ENCODE results near the gene APOLD1. TPM values are rescaled to one million over a fixed set of nuclear protein-coding genes. Genes with fewer than 3 reads are reported as not detected.

The APOLD1 gene
- polyA plus RNA-seq, 3 donors = 0.08 to 0.21 TPM; not detected in 1

- intact Hi-C loops (cut with micrococcal nuclease) = no loop called here
- H3K9ac ChIP-seq (ENCODE audit: insufficient read depth, low read length, poor library complexity, severe bottlenecking) = no peak overlapping the region
- DNase-seq = peak; percentile 5 to 29 (median 8)
- peak; percentile 53 for TF ChIP-seq CTCF (IDR thresholded peaks at IDR 0.05)
- no peaks in the 10 kb centered on the region for H3K9me3 Mint-ChIP-seq
- 79% methylated on average over 12 of the region's 15 CpGs for WGBS (ENCODE audit: insufficient coverage)
- no peaks in the 10 kb centered on the region for H4K20me1 ChIP-seq (ENCODE audit: insufficient read depth, low read length)
- no peaks in the 10 kb centered on the region for H3K27me3 ChIP-seq (ENCODE audit: control insufficient read depth in 2 of 2, insufficient read depth in 2 of 2, low read length in 2 of 2)
- H3K9me3 ChIP-seq (replicated peaks in 1 of 2; ENCODE audit: control insufficient read depth in 1 of 2, insufficient read depth in 1 of 2, low read length in 2 of 2) = no peaks in the 10 kb centered on the region
- H3K36me3 ChIP-seq (replicated peaks in 1 of 2; ENCODE audit: control insufficient read depth in 1 of 2, insufficient read depth in 2 of 2, low read length in 2 of 2) = peaks cover 8 to 19% of the 10 kb centered on the region in 2 donors
- peaks cover 4% of the 10 kb centered on the region for H3K4me1 Mint-ChIP-seq
- H3K4me2 ChIP-seq (replicated peaks; ENCODE audit: extremely low read depth, low read length, poor library complexity, severe bottlenecking) = no peak overlapping the region
- no peak overlapping the region for H3K27ac ChIP-seq (ENCODE audit: low read depth in 1 of 2, low read length in 2 of 2)
- peak overlapping the region in 1 of 7 donors; percentile 30 for H3K27ac Mint-ChIP-seq
- H3K4me1 ChIP-seq (ENCODE audit: control insufficient read depth in 1 of 2, insufficient read depth in 2 of 2, low read length in 2 of 2) = no peaks in the 10 kb centered on the region
- no peaks in the 10 kb centered on the region for H3K79me2 ChIP-seq (ENCODE audit: insufficient read depth, low read length)
- no peak overlapping the region for H3K4me3 Mint-ChIP-seq
- peaks cover 0 to 2% (median 0%) of the 10 kb centered on the region in 3 donors for H3K27me3 Mint-ChIP-seq (ENCODE audit: low read depth in 3 of 3)
- H3K36me3 Mint-ChIP-seq = peaks cover 23 to 27% of the 10 kb centered on the region in 2 donors
- no peak overlapping the region for H3K4me3 ChIP-seq (replicated peaks in 1 of 3; ENCODE audit: low read depth in 2 of 3, low read length in 3 of 3)
- H2AFZ ChIP-seq (ENCODE audit: insufficient read depth, low read depth, low read length, poor library complexity, severe bottlenecking) = no peak overlapping the region
Measured at GRCh38 chr12:12837025-12837812, 51.8 kb downstream of the APOLD1 start.

GRCh38 chr12:12837813-12838153, 52.3 kb downstream of the APOLD1 start:
- Mint-ChIP-seq H3K27me3 (ENCODE audit: low read depth in 3 of 3) (peaks cover 0 to 2% (median 0%) of the 10 kb centered on the region in 3 donors), H3K36me3 (peaks cover 17 to 21% of the 10 kb centered on the region in 2 donors), H3K27ac (peak overlapping the region in 2 of 7 donors; percentile 26 to 30), H3K9me3 (no peaks in the 10 kb centered on the region), H3K4me3 (no peak overlapping the region), H3K4me1 (peaks cover 4% of the 10 kb centered on the region)
- no peaks in the 10 kb centered on the region for H3K27me3 ChIP-seq (ENCODE audit: control insufficient read depth in 2 of 2, insufficient read depth in 2 of 2, low read length in 2 of 2)
- no peaks in the 10 kb centered on the region for H3K9me3 ChIP-seq (replicated peaks in 1 of 2; ENCODE audit: control insufficient read depth in 1 of 2, insufficient read depth in 1 of 2, low read length in 2 of 2)
- no peaks in the 10 kb centered on the region for H3K79me2 ChIP-seq (ENCODE audit: insufficient read depth, low read length)
- no peak overlapping the region for H3K4me3 ChIP-seq (replicated peaks in 1 of 3; ENCODE audit: low read depth in 2 of 3, low read length in 3 of 3)
- no peak overlapping the region for H2AFZ ChIP-seq (ENCODE audit: insufficient read depth, low read depth, low read length, poor library complexity, severe bottlenecking)
- H3K4me1 ChIP-seq (ENCODE audit: control insufficient read depth in 1 of 2, insufficient read depth in 2 of 2, low read length in 2 of 2) = no peaks in the 10 kb centered on the region
- TF ChIP-seq CTCF (IDR thresholded peaks at IDR 0.05) = no peak
- no peak overlapping the region for H3K27ac ChIP-seq (ENCODE audit: low read depth in 1 of 2, low read length in 2 of 2)
- no peak overlapping the region for H3K4me2 ChIP-seq (replicated peaks; ENCODE audit: extremely low read depth, low read length, poor library complexity, severe bottlenecking)
- WGBS (ENCODE audit: insufficient coverage) = no CpG with 5 or more reads among the region's 3 CpGs
- no peaks in the 10 kb centered on the region for H4K20me1 ChIP-seq (ENCODE audit: insufficient read depth, low read length)
- DNase-seq = no peak
- intact Hi-C loops (cut with micrococcal nuclease) = no loop called here
- H3K9ac ChIP-seq (ENCODE audit: insufficient read depth, low read length, poor library complexity, severe bottlenecking) = no peak overlapping the region
- H3K36me3 ChIP-seq (replicated peaks in 1 of 2; ENCODE audit: control insufficient read depth in 1 of 2, insufficient read depth in 2 of 2, low read length in 2 of 2) = peaks cover 2 to 13% of the 10 kb centered on the region in 2 donors
